ENCODE results near the gene COL18A1.

COL18A1 gene

DNA sequence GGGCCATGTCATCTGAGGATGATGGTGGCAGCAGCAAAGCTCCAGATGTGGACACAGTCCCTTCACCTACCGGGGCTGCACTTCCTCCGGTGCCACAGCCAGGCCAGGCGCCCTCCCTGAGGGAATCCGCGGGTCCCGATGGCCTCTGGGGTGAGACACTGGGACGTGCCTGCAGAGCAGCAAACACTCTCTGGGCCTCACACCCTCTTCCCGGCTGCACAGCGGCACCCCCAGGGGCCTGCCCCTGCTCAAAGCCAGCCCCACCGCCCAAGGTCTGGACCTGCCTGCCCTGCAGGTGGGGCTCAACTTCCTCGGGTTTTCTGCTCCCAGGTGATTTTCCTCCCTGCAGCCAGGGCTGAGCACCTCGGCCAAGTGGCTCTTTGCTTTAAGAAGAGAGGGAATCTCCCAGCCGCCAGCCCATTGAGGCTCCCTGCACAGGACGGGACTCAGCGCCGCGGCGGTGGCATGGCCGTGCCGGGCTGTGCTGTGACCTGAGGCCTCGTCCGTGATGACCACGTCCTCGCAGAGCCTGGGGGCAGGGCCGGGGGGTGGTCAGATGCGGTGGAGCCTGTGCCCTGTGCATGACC lies 21.3 kb upstream of the COL18A1 start:
- DNase-seq: no peak

DNA sequence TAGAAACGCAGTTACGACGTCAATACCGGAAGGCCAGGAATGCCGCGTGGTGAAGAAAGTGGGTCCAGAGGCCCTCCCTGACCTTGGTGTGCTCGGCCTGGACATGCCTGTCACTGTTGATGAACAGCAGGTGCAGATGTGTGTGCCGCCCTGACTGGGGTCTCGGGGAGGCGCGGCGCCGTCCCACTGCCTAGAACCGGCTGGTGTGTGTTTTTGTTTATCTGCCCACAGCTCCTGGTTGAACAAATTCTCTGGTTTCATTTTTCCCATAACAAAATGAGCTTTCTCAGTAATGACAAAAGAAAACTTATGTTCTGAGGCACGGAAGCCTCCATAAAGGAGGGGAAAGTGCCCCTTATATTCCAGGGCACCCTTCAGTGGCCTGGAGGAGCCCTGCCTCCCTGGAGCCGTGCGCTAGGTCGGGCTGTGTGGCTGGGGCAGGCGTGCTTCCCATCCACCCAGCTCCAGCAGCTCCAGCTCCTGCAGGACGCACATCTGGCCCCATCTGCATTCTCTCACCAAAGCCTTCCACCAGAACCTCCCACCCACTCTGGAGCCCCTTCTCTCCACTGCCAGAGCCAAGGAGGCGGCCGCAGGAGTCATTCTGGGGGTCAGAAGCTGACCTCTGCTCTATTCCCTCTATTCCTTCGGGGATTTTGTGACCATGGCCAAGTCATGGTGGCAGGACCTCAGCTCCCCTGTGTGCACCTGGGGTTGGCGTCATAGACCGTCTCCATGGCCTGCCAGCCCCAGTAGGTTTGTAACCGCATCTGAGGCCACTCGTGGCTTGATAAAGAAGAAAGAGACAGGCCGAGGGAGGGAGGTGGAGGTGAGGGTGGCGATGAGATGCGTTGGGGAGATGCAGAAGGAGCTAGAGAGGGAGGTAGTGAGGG lies 20.1 kb upstream of the COL18A1 start:
- no peak for DNase-seq

DNA sequence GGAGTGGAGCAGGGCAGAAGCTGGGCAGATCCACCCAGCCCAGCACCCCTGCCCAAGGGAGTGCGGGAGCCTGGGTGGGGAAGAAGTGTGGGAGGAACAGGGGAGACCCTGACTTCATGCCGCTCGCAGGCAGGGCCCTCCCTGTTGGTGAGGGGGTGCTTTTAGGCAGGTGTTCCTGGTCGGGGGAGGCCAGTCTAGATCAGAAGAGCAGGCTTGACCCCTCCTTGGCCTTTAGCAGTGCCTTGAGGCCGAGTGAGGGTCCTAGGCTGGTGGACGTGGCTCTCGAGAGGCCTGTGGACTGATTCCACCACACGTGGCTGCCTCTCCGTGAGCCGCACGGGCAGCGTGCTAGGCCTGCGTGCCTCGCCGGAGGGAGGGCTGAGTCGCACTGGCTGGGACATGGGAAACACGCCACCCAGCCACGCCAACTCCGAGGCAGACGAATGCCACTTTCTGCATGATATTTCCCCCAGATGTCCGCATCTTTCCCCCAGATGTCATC lies 19.4 kb upstream of the COL18A1 start:
- no peak for DNase-seq

DNA sequence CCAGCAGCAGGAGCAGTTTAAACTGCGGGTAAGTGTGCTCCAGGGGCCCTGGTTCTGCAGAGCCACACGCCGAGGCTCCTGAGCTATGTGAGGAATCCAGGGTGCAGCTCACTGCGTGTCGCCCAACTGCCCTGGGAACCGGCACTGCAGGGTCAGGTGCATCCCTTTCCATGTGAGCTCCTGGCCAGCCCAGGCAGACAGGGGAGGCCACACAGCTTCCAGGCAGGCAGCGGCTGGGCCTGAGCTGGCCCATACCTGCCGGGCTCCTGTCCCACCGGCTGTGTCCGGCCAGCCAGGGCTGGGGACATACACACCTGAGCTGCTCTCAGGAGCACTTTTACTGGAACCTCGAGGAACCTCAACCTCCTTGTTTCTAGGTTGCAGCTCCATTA lies 18.6 kb upstream of the COL18A1 start:
- no peak for DNase-seq

DNA sequence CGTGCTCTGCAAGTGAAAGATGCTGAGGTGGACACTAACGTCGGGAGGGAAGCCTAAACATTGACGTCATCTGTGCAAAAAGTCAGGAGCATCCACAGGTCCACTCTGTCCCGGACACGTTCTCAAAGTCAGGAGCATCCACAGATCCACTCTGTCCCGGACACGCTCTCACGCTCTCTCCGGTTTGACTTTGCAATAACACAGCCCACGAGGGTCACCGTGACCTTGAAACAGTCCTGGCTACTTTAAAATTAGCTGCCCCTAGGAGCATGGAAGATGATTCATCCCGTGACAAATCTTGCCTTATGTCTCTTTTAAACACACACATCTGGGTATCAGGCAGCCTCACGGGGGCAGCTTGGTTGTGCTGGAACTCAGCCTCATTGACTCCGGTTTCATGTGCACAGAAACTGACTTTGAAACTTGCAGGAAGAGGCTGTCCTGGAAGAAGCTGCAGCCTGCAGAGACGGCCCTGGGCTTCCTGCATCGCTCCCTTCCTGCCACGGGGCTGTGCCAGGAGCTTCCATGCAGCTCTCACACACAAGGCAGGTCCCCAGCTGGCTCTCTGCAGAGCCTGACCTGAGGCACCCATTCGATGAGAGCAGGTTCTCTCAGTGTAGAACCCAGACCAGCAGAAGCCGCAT lies 18.1 kb upstream of the COL18A1 start:
- DNase-seq: no peak

DNA sequence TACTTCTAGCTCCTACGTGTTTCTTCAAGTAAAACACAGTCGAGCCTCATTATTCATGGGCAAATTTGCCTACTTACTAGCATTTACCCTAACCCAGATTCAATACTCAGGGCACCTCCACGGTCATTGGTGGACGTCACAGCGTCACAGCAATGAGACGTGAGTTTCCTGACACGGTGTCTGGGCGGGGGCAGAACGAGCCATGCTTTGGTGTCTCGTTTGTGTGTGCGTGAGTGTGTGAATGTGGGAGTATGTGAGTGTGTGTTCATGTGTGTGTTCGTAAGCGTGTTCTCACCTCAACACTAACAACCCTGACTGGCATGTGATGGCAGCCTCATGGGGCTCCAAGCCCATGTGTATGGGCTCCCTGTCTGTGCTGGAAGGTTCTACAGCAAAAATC lies 17.5 kb upstream of the COL18A1 start:
- no peak for DNase-seq

DNA sequence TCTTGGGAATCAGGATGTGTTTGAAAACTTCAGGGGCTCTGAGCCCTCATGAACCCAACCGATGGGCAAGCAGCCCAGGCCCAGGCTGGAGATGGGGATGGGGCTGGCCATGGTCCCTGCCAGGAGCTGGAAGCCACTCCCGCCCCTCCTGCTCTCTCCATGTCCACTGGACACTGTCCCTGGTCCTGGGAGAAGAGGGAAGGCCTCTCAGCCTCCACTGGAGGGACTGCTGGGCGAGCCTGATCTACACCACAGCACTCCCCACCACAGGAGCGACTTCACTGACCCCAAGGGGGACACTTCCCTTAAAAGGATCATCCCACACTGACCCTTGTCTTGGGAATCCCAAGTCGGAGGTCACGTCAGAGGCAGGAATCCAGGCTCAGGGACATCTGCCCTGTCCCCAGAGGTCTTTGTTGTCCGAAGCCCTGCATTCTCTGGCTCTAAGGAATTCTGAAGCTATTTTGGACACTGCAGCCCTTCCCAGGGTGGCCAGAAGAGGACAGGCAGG lies 16.9 kb upstream of the COL18A1 start:
- DNase-seq: no peak

DNA sequence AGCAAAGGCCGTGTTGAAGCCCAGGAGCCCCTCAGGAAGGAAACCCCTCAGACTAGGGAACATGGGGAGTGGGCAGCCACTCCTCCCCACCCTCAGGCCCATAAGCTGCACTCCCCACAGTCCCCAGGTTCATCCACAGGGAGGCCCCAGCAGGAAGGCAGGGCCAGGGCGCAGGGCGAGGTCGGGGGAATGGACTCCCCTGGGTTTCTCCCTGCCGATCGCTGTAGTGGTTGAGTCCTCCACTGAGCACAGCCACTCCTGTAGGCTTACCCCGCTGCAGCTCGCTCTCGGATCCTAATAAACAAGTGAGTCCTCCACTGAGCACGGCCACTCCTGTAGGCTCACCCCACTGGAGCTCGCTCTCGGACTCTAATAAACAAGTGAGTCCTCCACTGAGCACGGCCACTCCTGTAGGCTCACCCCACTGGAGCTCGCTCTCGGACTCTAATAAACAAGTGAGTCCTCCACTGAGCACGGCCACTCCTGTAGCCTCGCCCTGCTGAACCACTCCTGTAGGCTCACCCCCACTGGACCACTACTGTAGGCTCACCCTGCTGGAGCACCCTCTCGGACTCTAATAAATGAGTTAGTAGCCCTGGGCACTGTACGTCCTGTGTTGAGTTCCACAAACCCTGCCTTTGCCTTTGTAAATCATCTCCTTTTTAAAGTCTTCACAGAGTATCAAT lies 16.2 kb upstream of the COL18A1 start:
- no peak for DNase-seq

DNA sequence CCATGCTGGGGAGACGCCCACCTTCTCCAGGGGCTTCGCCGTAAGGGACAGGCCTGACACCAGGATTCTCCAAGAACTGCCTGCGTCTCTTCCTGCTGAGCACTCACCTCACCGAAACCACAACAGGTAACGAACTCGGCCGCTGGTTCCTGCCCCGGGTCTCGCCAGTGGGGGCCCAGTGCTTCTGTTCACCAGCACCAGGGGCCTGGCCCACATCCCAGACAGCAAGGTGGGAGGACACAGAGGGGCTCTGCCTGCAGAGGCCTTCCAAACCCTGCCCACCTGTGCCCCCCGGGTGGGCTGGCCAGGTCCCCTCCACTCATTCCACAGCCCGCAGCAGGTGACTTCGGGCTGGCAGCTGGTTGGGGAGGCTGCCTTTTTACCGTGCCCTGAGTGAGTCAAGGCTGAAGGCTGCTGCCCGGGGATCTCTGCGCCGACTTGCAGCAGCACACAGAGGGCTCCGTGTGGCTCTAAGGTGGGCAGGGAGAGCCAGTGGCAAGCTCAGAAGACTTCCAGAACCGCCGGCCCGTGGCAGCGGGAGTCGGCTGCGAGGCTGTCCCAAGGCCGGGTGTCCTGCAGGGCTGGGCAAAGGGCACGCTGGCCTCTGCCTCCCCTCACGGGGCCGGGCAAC lies 14.7 kb upstream of the COL18A1 start:
- no peak for DNase-seq

DNA sequence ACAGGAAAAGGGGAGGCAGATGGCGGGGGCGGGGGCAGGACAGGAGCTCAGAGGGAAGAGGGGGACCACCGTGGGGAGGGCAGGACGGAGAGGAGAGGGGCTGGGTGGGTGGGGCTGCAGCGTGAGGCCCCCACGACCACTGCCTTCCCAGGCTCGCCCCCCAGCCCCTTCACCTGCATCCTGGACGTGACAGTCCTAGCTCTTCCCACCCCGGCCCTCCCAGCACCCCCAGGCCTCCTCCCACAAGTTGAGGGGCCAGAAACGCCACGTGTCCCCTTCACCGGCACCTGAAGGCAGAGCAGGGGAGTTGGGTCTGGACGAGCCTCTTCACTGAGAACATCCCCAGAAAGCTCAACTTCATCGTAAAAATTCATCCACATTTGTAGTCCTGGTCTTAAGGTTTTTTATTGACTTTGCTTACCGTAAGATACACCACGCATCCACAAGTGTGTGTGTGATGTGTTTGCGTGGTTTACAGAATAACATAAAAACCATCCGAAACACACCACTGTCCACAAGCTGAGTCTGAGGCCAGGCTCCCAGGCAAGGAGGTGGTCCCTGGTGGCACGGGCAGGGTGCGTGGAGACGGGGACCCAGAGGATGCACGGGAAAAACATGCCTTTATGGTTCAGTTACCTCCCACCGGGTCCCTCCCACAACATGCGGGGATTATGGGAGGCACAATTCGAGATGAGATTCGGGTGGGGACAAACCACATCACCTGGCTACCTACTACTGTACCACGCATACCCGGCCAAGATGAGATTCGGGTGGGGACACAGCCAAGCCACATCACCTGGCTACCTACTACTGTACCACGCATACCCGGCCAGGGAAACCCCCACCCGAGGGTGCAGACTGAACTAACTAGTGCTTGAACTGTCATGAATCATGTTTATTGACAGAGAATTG lies 13.9 kb upstream of the COL18A1 start:
- no peak for DNase-seq

DNA sequence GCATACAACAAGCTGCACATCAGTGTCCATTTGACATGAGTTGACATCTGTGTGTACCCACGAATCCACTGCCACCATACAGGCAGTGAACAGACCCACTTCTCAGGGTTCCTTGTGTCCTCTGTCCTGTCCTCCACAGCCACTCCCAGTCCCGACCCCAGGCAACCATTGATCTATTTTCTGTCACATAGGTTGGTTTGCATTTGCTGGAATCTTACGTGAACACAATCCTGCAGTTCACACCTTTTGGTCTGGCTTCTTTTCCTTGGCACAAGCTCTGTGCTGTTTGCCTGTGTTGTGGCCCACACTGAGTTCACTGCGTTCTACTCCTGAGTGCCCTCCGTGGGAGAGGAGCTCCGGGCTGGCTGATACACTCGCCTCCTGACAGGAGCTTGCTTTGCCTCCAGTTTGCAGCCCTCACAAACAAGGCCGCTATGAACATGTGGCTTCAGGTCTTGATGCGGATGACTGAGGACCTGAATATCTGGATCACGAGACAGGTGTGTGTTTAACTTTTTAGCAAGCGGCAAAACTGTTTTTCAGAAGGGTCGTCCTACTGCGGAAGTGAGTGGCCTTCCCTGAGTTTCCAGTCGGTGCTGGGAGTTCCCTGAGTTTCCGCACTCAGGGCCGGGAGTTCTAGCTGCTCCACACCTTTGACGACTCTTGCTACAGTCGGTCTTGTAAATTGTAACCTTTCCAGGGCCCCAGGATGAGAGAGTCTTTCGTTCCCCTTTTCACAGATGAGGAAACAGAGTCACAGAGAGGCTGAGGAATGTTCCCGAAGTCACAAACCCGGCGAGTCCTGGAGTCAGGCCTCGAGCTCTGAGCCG lies 13.0 kb upstream of the COL18A1 start:
- DNase-seq: no peak

DNA sequence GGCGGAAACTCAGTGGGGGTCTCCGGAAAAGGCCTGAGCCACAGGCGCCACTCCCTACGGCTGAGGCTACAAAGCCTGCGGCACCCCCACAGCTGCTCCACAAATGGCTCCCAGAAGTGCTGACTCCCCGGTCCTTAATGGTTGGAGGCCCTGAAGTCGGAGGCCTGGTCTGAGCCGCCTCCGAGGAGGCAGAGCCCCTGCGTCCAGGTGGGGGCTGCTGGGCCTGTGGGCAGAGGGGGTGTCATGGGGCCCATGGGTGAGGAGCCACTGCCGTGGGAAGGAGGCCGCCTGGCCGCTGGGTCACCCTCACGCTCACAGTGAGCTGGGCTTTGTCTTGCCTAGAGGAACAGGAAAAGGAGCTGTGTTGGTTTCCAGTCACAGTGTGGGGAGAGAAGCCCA lies 12.4 kb upstream of the COL18A1 start:
- no peak for DNase-seq

DNA sequence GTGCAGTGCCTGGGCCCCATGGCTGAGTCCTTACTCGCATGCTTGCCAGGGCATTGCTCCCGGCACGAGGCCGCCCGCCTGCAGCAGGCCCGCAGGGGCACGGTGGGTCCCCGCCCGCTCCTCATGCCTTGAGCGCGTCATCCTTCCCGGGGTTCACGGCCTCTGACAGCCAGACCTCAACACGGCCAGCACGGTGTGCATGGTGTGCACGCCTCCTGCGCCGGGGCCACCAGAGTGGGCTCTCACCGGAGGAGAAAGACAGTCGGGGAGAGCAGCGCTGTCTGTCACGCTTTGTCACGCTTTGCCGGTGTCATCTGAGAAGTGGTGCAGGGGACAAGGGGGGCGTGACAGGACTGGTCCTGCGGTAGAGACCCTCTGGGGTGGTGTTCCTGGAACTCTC lies 11.9 kb upstream of the COL18A1 start:
- DNase-seq: no peak

DNA sequence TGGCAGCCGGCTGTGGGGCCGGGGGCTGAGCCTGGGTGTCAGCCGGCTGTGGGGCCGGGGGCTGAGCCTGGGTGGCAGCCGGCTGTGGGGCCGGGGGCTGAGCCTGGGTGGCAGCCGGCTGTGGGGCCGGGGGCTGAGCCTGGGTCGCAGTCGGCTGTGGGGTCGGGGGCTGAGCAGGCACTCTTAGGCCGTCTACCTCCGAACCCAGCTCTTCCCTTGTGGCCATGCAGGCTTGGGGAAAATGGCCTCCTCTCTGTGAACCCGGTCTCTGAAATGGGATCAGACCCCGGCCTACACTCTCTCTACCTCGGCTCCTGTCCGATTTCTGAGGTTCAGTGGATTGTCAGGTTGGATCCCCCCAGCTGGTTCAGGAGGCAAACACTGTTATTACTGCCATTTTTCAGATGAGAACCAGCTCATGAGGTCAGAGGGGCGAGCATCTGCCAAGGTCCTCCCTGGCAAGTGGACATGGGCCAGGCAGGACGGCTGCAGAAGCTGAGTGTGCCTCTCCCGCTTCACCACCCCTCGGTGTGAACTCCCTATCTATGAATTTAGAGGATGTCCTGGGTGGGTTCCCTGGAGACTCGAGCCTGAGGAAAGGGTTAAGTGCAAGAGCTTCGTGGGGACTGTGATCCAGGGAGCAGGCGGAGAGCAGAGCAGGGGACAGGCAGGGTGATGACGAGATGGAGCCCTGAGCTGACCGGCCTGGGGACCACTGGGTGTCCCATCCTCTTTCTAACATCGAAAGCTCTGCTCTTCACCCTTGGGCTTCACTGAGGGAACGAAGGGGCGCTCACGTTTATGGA lies 10.9 kb upstream of the COL18A1 start:
- DNase-seq: no peak

DNA sequence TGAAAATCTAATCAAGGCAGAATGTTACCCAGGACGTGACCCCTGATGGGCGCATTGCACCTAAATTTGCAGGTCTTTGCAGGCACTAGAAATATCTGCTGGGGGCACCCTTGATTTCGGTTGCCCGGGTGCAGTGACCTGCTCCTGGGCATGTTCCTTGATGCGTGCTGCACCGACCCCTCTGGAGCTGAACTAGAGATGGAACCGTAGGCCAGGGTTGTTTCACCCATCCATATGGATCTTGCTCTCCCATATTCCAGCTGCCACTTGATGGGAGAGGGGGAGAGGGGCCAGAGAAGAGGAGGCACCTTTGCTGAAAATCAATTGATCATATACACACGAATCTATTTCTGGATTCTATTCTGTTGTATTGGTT lies 8.4 kb upstream of the COL18A1 start:
- DNase-seq: no peak

DNA sequence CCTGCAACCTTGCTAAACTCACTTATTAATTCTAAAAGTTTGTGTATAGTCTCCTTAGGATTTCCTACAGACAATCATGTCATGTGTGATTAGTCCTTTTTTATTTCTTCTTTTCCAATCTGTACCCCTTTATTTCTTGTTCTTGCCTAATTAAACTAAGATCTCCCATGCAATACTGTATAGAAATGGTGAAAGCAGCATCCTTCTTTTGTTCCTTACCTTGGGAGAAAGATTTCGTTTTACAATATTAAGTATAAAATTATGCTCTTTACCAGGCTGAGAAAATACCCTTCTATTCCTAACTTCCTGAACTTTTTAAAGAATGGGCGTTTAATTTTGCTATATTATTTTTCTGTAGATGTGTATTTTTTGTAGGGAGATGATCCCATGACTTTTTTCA lies 7.6 kb upstream of the COL18A1 start:
- no peak for DNase-seq

DNA sequence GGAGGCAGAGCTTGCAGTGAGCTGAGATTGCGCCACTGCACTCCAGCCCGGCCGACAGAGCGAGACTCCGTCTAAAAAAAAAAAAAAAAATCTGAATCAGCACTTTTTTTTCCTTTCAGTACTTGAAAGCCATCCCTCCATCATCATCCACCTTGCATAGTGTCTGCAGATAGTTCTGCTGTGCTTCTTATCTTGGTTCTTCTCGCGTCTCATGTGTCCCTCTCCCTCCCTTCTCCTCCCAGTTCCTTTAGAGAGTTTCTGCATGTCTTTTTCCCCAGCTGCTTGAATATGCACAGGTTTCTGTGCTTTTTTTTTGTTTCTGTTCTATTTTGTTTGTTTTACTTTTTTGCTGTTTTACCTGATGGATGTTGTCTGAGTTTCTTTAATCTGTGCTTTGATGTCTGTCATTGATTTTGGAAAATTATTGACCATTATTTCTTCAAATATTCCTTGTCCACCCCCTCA lies 3.9 kb upstream of the COL18A1 start:
- no peak for DNase-seq

DNA sequence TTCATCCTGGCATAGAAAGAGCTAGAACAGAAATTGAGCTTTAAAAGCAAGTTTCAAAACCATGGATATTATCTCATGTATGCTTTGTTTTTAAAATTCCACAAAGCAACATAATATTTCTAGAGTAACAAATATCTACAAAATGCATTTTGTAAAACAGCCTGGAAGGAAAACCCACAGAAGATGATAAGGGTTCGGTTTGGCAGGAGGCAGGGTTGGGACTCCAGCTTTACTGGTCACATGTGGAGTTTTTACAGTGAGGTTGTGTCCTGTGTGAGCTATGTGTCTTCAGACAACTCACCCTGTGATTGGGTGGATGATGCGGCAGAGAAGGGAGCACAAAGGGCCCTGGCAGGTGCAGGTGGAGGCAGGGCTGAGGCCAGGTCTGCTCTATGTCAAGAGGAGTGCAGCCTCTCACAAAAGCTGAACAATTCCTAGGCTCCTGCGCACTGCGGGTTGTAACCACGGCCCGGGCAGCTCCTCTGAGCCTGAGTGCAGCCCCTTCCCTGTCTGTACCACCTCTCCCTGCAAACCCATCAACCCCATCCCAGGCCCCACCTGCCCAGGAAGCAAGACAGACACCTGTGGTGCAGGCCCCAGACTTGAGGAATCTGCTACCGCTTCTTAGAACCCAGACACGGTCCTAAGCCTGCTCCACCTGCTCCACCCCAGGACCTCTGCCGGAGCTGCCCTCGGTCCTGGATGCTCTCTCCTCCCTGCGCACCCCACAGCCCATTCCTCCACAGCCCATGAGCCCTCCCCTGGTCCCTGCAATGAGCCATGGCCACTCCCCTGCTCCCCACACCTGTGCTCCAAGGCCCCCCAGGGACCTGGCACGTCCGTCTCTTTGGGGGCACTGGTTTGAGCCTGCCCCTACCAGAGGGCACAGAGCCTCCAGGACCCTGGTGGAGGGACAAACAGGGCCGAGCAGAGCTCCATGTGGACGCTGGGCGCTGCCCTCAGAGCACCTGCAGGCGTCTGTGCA lies 2.8 kb upstream of the COL18A1 start:
- DNase-seq: no peak
